ENCODE data around the gene FASN. TPM values are rescaled to one million over a fixed set of nuclear protein-coding genes. Genes with fewer than 3 reads are reported as not detected.

FASN gene
- total and polyA plus RNA-seq, 2 donors (not counting 3 experiments of a cell fraction or from before 2014, with no cell fraction given): 101 to 360 TPM

GRCh38 chr17:82085031-82085861, 12.8 kb downstream of the FASN start:
- no peak overlapping the region for H3K4me3 ChIP-seq (replicated peaks in 1 of 3; ENCODE audit: insufficient read depth in 1 of 3, low read depth in 1 of 3, low read length in 3 of 3)
- H2AFZ ChIP-seq (ENCODE audit: low read depth, low read length): no peak overlapping the region
- H3K27ac ChIP-seq (ENCODE audit: insufficient read depth, low read depth, low read length): no peak overlapping the region
- H3K9ac ChIP-seq (replicated peaks; ENCODE audit: extremely low read depth, insufficient read depth, low read length): no peak overlapping the region
- FAIRE-seq (no peak), DNase-seq (ENCODE audit: low read depth, low spot score) (no peak)
- no peaks in the 10 kb centered on the region for H3K9me1 ChIP-seq (replicated peaks; ENCODE audit: control insufficient read depth, extremely low read depth, insufficient read depth, low read length)
- POLR2A ChIA-PET: no interaction called here
- dilution Hi-C loops (cut with MboI; ENCODE audit: extremely low pct_ligation_motif_present, low sequenced_read_pairs): no loop called here
- no peak overlapping the region for H3K4me2 ChIP-seq (ENCODE audit: insufficient read depth, low read length)
- H3K79me2 ChIP-seq (ENCODE audit: control insufficient read depth, insufficient read depth, low read length): peaks cover 3% of the 10 kb centered on the region
- H3K36me3 ChIP-seq (ENCODE audit: control insufficient read depth in 2 of 2, extremely low read depth in 1 of 2, insufficient read depth in 2 of 2, low read length in 2 of 2): peaks cover 44 to 87% of the 10 kb centered on the region in 2 experiments
- H4K20me1 ChIP-seq (replicated peaks; ENCODE audit: control insufficient read depth, extremely low read depth, insufficient read depth, low read length): no peaks in the 10 kb centered on the region
- intact Hi-C loops (cut with micrococcal nuclease): no loop called here
- no peaks in the 10 kb centered on the region for H3K9me3 ChIP-seq (replicated peaks; ENCODE audit: control insufficient read depth, insufficient read depth, low read length)
- BruUV-seq (replicated peaks): no TSS peak
- CTCF ChIA-PET: interaction anchor here (0.9 kb wide), 1 partner anchor 55 kb away, joined by 3 read pairs; no protein-coding TSS in a partner anchor
- H3K27me3 ChIP-seq (ENCODE audit: control insufficient read depth in 2 of 2, insufficient read depth in 2 of 2, low read length in 2 of 2): no peaks in the 10 kb centered on the region
- H3K4me1 ChIP-seq (ENCODE audit: control insufficient read depth, extremely low read depth, insufficient read depth, low read length): no peaks in the 10 kb centered on the region
- TF ChIP-seq JUN (IDR thresholded peaks at IDR 0.05; ENCODE audit: borderline replicate concordance, insufficient read depth, insufficient read length, low read depth) (no peak), GATA2 (IDR thresholded peaks at IDR 0.05; ENCODE audit: insufficient read depth, insufficient read length, low read depth, low read length) (no peak), POLR2A (IDR thresholded peaks at IDR 0.05; ENCODE audit: low read depth, low read length) (no peak), POLR2AphosphoS5 (IDR thresholded peaks at IDR 0.05; ENCODE audit: insufficient read depth, low read depth, low read length) (no peak), MYC (IDR thresholded peaks at IDR 0.05; ENCODE audit: low read depth, low read length) (no peak), EZH2 (IDR thresholded peaks at IDR 0.05; ENCODE audit: borderline replicate concordance, low read depth, low read length, severe bottlenecking) (no peak), FOS (IDR thresholded peaks at IDR 0.05; ENCODE audit: borderline replicate concordance, insufficient read depth, low read length) (no peak), CTCF (IDR thresholded peaks at IDR 0.05; ENCODE audit: extremely low read depth in 1 of 2, insufficient read depth in 1 of 2, low read depth in 1 of 2, low read length in 2 of 2) (no peak)
- TF ChIP-seq, protein P1, sequence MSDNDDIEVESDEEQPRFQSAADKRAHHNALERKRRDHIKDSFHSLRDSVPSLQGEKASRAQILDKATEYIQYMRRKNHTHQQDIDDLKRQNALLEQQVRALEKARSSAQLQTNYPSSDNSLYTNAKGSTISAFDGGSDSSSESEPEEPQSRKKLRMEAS (IDR thresholded peaks at IDR 0.05; ENCODE audit: insufficient read depth, insufficient read length): no peak
